GM23248 (cell line): ENCODE data around the gene HHIPL1. TPM values are rescaled to one million over a fixed set of nuclear protein-coding genes. Genes with fewer than 3 reads are reported as not detected.
A peak's percentile ranks its signal among the peaks of the same experiment; 100 is the strongest.

Source experiments
- DNase-seq: peaks from one replicate; pipeline ENCODE4 v3.0.0-alpha.2; 2015
- H2AFZ ChIP-seq: fragments of 200-600 bp; sonication (generic); 2 replicates; pipeline ENCODE4 v1.6.1; 2016; ENCODE audit warnings: antibody characterized with exemption
- H3F3A ChIP-seq: fragments of 200-600 bp; sonication (generic); 2 replicates; pipeline ENCODE4 v1.6.1; 2016; ENCODE audit warnings: mild to moderate bottlenecking, antibody characterized with exemption, mixed run types; ENCODE audit not compliant: insufficient read depth
- H3K27ac ChIP-seq: fragments of 200-600 bp; sonication (generic); 2 replicates; pipeline ENCODE4 v1.5.1; 2016; ENCODE audit warnings: mild to moderate bottlenecking
- H3K27me3 ChIP-seq: fragments of 200-600 bp; sonication (generic); replicated peaks from 2 replicates; pipeline ENCODE4 v1.6.1; 2016; ENCODE audit warnings: mild to moderate bottlenecking; ENCODE audit not compliant: insufficient read depth
- H3K36me3 ChIP-seq: fragments of 200-600 bp; sonication (generic); 2 replicates; pipeline ENCODE4 v1.6.1; 2016; ENCODE audit warnings: low read depth, mild to moderate bottlenecking
- H3K4me1 ChIP-seq: fragments of 200-600 bp; sonication (generic); 2 replicates; pipeline ENCODE4 v1.6.1; 2016; ENCODE audit warnings: mild to moderate bottlenecking; ENCODE audit not compliant: insufficient read depth
- H3K4me2 ChIP-seq: fragments of 200-600 bp; sonication (generic); one replicate; pipeline ENCODE4 v1.6.1; 2016; ENCODE audit warnings: mild to moderate bottlenecking; ENCODE audit not compliant: unreplicated experiment
- H3K4me3 ChIP-seq: fragments of 200-600 bp; sonication (generic); 2 replicates; pipeline ENCODE4 v1.5.1; 2016; ENCODE audit warnings: mild to moderate bottlenecking
- H3K79me2 ChIP-seq: fragments of 200-600 bp; sonication (generic); 2 replicates; pipeline ENCODE4 v1.6.1; 2016; ENCODE audit warnings: mild to moderate bottlenecking; ENCODE audit not compliant: insufficient read depth
- H3K9ac ChIP-seq: fragments of 200-600 bp; sonication (generic); 2 replicates; pipeline ENCODE4 v1.6.1; 2016; ENCODE audit warnings: mild to moderate bottlenecking
- H3K9me2 ChIP-seq: fragments of 200-600 bp; sonication (generic); 2 replicates; pipeline ENCODE4 v1.6.1; 2016; ENCODE audit warnings: mixed run types, mild to moderate bottlenecking, moderate library complexity; ENCODE audit not compliant: insufficient read depth
- H3K9me3 ChIP-seq: fragments of 200-600 bp; sonication (generic); one replicate; pipeline ENCODE4 v1.6.1; 2017; ENCODE audit warnings: low read depth
- H4K20me1 ChIP-seq: fragments of 200-600 bp; sonication (generic); 2 replicates; pipeline ENCODE4 v1.6.0; 2016; ENCODE audit not compliant: insufficient read depth
- EZH2 ChIP-seq: fragments of 200-600 bp; sonication (generic); IDR thresholded peaks from 2 replicates; pipeline ENCODE4 v1.6.1; 2018; ENCODE audit warnings: antibody characterized with exemption, mild to moderate bottlenecking; ENCODE audit not compliant: insufficient read depth, poor library complexity, severe bottlenecking
- EZH2phosphoT487 ChIP-seq: fragments of 200-600 bp; sonication (generic); IDR thresholded peaks from 2 replicates; pipeline ENCODE4 v1.6.1; 2018; ENCODE audit warnings: antibody characterized with exemption, moderate library complexity, mild to moderate bottlenecking, low read depth; ENCODE audit not compliant: insufficient read depth
- WGBS, 2 experiments: methylation state at CpG; one replicate each; pipeline ENCODE4 v1.1.6; 2015 to 2017; ENCODE audit warnings: low lambda C conversion rate in 2 of 2, low coverage in 1 of 2; ENCODE audit errors: missing lambda C conversion rate in 2 of 2; 5-methylcytosine and 5-hydroxymethylcytosine counted together
- in situ Hi-C: fragments of 300-500 bp; cut with MboI; formaldehyde crosslinking; loops from 2 replicates; pipeline ENCODE4 v1.15.0; 2020
- polyA plus RNA-seq: library from polyadenylated mRNA; unstranded; fragments of >200 nt; fragmentation: Nextera tagmentation; extraction: Ambion mirVana; gene quantifications from 2 replicates; pipeline ENCODE4 v1.2.1, GENCODE V29; 2016
- total RNA-seq: library from RNA; depleted of rRNA; stranded (reverse); fragments of >200 nt; shearing (Covaris generic); gene quantifications from 2 replicates; pipeline ENCODE4 v1.2.3, GENCODE V29; 2014

The HHIPL1 gene
- total and polyA plus RNA-seq, 2 experiments from 2014 or later, result 6.5 to 11.3 TPM

DNA sequence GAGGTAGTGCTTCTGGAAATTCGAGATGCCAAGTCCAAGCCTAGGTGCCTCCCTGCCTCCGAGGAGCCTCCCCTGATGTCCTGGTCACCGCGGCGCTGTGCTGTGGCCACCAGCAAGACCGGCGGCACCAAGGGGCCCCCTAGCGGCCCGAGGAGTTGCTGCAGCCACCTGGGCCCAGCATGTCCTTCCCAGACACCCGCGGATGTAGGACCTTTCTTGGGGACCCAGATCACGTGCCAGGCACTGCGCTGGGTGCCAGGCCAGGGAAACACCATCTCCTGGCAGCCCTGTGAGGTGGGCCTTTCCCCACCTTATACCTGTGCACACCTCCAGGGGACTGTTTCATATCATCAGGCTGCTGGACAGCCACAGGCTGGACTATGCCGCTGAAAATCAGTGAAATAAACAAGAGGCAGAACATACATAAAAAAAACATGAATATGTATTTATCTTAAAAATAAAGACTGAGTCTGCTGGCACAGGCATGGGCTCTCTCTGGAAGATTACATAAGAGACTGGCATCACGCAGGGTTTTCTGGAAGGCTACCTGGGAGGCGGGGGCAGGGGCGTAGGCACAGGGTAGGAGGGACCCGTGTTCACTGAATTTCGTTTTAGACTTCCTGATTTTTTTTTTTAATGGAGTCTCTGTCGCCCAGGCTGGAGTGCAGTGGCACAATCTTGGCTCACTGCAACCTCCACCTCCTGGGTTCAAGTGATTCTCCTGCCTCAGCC, 15.9 kb upstream of the HHIPL1 start:
- Histone ChIP-seq H2AFZ (no peak overlapping the region), H3K4me1 (peaks cover 5% of the 10 kb centered on the region), H3K4me3 (no peak overlapping the region), H3F3A (peaks cover under 1% of the 10 kb centered on the region), H3K79me2 (no peaks in the 10 kb centered on the region), H4K20me1 (no peaks in the 10 kb centered on the region), H3K9me2 (no peaks in the 10 kb centered on the region), H3K4me2 (no peak overlapping the region), H3K27ac (no peak overlapping the region), H3K36me3 (no peaks in the 10 kb centered on the region), H3K27me3 (no peaks in the 10 kb centered on the region), H3K9me3 (no peaks in the 10 kb centered on the region), H3K9ac (no peak overlapping the region)
- WGBS, 2 experiments, result 19 to 23% methylated on average over 16 to 20 of the region's 20 CpGs
- peak; percentile 81 for DNase-seq
- in situ Hi-C loops, result no loop called here
- no peak for TF ChIP-seq EZH2phosphoT487

DNA sequence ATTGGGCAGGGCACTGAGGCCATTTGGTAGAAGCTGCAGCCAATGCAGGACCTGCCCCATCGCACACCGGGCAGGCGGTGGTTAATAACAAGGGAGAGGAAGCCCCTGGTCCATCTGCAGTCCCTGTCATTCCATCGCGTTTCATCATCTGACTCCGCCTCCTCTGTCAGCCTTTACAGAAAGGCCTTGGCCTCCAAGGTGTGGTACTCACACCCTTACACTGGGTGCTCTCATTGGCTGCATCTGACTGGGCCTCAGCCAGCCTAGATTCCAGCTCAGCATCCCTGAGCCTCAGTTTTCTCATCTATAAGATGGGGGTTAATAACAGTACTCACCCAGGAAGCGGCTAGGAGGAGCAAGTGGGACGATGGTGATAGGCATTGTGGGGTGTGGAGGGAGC, 14.7 kb upstream of the HHIPL1 start:
- Histone ChIP-seq H3K4me3 (no peak overlapping the region), H3K79me2 (no peaks in the 10 kb centered on the region), H3K9me2 (no peaks in the 10 kb centered on the region), H4K20me1 (no peaks in the 10 kb centered on the region), H3K36me3 (no peaks in the 10 kb centered on the region), H3K27ac (no peak overlapping the region), H3F3A (no peaks in the 10 kb centered on the region), H3K9ac (no peak overlapping the region), H3K9me3 (no peaks in the 10 kb centered on the region), H3K4me1 (no peaks in the 10 kb centered on the region), H3K4me2 (no peak overlapping the region), H3K27me3 (no peaks in the 10 kb centered on the region), H2AFZ (no peak overlapping the region)
- in situ Hi-C loops, result no loop called here
- no peak for DNase-seq
- WGBS, 2 experiments, result 70 to 79% methylated on average over 7 to 8 of the region's 8 CpGs
- TF ChIP-seq EZH2 (no peak), EZH2phosphoT487 (no peak)

DNA sequence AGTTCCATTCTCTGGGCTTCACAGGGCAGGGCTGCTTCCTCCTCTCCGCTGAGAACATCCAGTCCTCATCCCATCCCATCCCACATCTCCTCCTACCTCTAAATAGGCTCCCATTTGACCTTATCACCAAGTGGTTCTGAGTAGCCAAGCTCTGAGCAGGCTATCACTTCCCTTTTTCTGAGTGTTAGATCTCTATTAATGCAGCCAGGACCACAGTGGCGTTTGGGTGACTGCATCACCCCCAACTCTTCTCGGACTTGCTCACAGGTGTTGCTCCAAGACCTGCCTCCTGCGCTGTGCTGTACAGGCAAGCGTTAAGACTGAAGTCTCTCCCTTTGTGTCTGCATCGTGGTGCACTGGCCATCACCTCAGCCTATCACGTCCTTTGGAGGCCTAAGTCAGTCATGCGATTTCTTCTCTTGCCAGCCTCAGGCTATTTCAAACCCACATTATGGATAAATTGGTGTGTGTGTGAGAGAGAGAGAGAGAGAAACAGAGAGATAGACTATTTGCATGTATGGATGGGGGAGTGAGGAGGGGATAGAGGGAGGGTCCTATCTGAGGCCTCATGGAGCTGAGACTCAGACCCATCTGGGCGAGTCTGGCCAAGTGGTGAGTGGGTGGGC, 12.4 kb upstream of the HHIPL1 start:
- H3K4me1 ChIP-seq, result no peaks in the 10 kb centered on the region
- H3F3A ChIP-seq, result no peaks in the 10 kb centered on the region
- no peaks in the 10 kb centered on the region for H3K9me2 ChIP-seq
- H3K27ac ChIP-seq, result no peak overlapping the region
- no peaks in the 10 kb centered on the region for H3K79me2 ChIP-seq
- no peak overlapping the region for H3K9ac ChIP-seq
- no peak for DNase-seq
- no peak overlapping the region for H3K4me3 ChIP-seq
- no peaks in the 10 kb centered on the region for H3K27me3 ChIP-seq
- no peak overlapping the region for H2AFZ ChIP-seq
- TF ChIP-seq EZH2phosphoT487 (no peak), EZH2 (no peak)
- H3K36me3 ChIP-seq, result no peaks in the 10 kb centered on the region
- H3K4me2 ChIP-seq, result no peak overlapping the region
- H4K20me1 ChIP-seq, result no peaks in the 10 kb centered on the region
- WGBS, 2 experiments, result 88 to 92% methylated on average over 8 to 9 of the region's 9 CpGs
- in situ Hi-C loops, result no loop called here
- no peaks in the 10 kb centered on the region for H3K9me3 ChIP-seq

DNA sequence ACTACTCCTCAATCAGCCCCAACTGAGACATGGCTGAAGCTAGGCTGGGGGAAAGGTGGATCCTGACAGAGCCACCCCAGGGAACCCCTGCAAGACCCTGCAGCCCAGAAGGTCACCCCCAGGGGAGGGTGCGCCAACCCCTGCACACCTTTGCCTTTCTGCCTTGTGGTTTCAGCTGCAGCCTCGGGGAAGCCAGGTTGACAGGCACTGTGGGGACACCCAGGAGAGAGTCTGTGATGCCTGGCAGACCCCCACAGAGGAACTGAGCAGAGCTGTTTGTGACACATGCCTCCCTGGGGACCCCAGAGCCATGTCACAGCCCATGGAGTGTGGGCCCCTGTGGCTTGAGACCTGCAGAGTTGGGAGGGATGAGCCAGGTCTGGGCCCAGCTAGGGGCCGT, 11.8 kb upstream of the HHIPL1 start:
- Histone ChIP-seq H3F3A (no peaks in the 10 kb centered on the region), H3K27ac (no peak overlapping the region), H3K27me3 (no peaks in the 10 kb centered on the region), H4K20me1 (no peaks in the 10 kb centered on the region), H3K4me2 (no peak overlapping the region), H3K4me3 (no peak overlapping the region), H3K9me3 (no peaks in the 10 kb centered on the region), H3K79me2 (no peaks in the 10 kb centered on the region), H3K9me2 (no peaks in the 10 kb centered on the region), H3K9ac (no peak overlapping the region), H3K36me3 (no peaks in the 10 kb centered on the region), H3K4me1 (no peaks in the 10 kb centered on the region), H2AFZ (no peak overlapping the region)
- WGBS, 2 experiments, result 78 to 91% methylated on average over 3 of the region's 3 CpGs
- TF ChIP-seq EZH2phosphoT487 (no peak), EZH2 (no peak)
- no peak for DNase-seq
- in situ Hi-C loops, result no loop called here
